OCI-LY7 (cell line): Measurements from ENCODE around the gene AMZ1.

Experiments
- CTCF ChIP-seq: fragments of 200-600 bp; sonication (generic); conservative IDR thresholded peaks from 2 replicates; pipeline ENCODE4 v1.5.1; 2014; ENCODE audit warnings: mild to moderate bottlenecking, antibody characterized with exemption, low read length, moderate library complexity, mixed read lengths
- EZH2phosphoT487 ChIP-seq: fragments of 200-600 bp; sonication (generic); IDR thresholded peaks from 2 replicates; pipeline ENCODE4 v1.6.1; 2018; ENCODE audit warnings: low read depth, borderline replicate concordance, mild to moderate bottlenecking, mixed run types, antibody characterized with exemption, low read length, moderate library complexity, mixed read lengths

- no peak for TF ChIP-seq CTCF
- TF ChIP-seq EZH2phosphoT487 = no peak
Measured at GRCh38 chr7:2651847-2652735, 35.9 kb upstream of the AMZ1 start.
